NOMO-1 (cell line): Measurements from ENCODE around the gene TBXAS1.
A peak's percentile ranks its signal among the peaks of the same experiment; 100 is the strongest.
"Not testable (repeated sequence)": the region's sequence is repeated elsewhere in the genome, so short reads cannot be mapped to it uniquely, and the experiment has no call there.

Source experiments
- DNase-seq, 2 experiments: peaks; one replicate each; lab custom pipeline; 2025; ENCODE audit not compliant: unreplicated experiment in 2 of 2; lab: John Stamatoyannopoulos, UW

Gene TBXAS1

DNA sequence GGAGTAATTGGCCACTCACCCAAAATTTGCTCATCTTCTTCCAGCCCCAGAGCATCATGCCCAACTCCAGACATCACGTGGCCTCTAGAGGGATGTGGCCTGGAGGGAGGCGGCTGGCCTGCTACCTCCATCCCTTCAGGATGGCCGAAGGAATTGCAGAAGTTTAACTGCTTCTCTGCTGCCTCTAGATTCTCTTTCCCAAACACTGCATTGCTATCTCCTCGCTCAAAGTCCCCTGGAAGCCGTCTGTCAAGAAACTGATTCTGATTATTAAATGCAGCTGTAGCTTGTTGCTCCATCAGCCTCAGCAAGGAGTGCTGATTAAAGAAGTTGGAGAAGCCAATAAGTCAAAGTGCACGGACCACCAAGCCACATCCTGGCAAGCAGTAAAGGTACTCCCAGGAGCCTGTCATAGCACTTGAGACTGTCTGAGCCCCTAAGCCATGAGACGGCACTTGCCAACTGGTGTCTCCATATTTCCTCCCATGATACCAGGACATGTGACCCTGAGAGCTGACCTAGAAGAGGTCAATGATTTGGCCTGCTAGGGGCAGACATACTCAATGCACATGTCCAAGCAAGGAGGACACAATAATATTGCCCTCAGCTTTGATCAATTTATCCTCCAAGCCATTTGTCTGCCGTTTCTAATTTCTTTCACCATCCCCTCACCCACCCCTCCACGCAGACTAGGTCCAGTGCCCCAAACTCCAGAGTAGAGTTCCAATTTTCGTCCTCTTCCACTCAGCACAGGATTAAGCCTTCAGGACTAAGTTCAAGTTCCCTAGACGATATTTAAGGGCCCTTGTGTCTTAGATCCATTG, 84.2 kb downstream of the TBXAS1 start:
- no peak for DNase-seq

DNA sequence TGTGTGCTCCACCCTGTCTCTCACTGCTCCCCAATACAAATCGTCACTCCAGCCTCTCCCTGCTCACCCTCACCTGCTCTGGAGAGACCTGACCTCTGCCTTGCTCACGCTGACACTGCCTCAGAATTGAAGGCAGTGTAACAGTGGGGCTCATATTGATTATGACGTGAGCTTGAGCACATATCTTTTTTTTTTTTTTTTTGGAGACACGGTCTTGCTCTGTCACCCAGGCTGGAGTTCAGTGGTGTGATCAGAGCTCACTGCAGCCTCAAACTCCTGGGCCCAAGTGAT, 84.7 kb downstream of the TBXAS1 start:
- DNase-seq: no peak

DNA sequence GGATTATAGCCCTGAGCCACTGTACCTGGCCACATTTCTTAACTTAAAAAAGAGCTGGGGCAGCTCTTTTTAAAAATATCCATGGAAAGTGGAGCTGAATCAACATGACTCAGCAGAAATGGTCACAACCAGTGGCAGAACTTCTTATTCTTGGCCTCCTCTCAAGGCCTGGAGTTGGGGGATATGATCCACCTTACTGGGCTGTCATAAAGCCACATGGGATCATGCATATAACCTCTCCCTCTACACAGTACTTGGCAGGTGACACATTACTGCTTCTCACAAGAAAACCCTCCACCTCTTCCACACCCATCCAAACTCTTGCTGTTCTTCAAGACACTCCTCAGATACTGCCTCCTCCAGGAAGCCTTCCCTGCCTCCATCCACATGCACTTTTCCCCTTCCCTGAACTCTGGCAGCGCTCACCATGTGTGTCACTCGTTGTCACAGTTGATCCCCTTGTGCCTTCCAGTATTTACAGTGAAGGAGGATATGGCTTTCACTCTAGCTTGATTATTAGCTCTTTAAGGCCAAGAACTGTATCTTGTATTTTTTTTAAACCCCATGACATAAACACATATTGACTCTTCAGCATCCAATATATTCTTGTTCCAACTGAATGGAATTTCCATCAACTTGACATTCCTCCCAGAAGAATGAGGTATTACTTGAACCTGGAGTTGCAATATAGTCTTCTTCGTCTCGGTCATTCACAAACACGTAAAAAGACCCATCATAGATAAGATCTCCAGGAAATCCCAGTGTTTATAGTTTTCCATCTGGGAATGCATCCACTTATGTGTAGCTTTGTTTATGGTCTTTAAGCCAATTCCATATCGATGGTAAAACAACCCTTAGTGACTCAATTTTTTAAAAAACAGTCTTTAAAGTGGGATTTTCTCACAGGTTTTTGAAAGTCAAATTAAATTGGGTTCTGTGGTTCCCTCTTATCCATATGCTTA, 85.5 kb downstream of the TBXAS1 start:
- no peak for DNase-seq

DNA sequence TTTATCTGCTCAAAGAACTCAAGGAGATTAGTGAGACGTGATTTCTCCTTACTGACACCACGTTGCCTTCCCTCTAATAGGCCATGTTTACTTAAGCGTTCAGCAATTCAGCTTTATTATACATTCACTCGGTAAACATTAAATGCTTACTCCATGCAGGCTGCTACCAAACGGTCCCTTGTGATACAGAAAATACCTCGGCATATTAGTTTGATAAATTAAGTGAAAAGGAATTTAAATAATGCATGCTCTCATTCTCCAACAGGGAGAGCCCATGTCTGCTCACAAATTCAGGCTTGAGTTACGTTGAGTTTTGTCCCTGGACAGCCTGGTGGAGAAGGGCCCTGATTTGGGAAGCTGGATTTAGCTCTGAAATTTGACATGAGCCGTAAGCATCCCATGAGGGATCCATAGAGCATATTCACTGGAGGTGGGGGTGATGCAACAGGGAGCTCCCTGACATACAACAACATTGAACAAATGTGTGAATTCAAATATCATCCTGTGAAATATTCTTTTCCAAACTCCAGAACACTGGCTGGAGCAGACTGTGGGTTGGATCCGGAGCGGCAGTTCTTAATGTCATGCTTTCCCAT, 86.3 kb downstream of the TBXAS1 start:
- DNase-seq: no peak

DNA sequence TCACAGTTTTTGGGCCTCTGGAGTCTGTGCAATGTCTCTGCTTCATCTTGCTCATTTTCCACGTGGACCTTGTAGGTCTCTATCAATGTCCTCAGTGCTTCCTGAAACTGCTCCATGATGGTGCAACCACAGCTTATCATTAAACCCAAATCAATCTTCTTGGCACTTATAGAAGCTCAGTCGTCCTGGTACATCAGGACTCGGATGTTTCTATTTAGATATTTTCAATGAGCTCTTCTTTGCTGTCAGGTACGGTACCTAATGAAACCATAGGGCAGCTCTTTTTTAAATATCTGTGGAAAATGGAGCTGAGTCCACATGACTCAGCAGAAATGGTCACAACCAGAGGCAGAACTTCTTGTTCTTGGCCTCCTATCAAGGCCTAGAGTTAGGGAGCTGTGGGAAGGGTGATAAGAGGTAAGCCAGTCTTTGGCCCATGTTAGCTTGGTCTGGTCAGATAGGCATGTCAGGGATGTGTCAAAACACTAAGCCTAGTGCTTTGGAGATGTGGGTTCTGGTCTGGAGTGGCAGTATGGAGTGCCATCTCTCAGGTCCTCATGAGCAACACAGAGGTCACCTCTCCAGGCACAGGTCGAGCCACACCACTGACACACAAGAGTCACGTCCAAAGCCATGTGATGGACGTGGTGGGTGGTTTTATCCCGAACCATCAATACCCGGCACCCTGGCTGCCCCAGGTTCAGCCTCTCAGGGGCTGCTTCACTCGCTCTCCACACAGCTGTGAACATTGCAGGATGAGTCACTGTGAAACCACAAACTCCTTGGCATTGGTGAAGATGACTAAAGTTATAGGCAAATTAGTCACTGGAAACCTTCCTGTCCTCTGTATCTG, 87.0 kb downstream of the TBXAS1 start:
- peak; percentile 27 to 72 for DNase-seq

DNA sequence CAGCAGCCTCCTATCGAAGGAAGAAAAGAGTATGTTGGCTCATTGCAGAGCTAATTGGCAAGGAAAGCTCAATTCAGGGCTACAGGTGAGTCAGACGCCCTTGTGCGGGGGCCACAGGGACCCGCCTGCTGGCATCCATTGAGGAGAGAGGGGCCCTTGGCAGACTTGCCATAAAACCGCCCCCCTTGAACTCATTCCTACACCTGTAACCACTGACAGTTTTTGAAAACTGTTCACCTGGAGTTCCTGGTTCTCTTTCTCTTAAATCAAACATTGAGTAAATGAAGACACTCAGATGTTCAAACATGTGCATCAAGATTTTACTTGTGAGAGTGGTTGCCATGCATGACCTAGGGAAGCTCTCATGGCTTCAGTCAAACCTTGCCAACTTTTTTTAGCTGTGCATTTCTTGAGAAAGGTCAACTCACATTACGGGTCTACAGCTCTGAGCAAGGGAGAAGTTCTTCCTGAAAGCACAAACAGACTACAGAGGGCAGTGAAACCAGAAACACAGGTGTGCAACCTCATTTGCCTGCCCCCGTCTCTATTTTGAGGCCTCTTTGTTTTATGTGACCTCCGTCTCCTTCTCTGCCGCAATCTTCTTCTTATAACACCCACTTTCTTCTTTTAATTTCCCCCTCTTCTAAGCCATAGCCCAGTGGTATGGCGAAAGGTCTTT, 87.8 kb downstream of the TBXAS1 start:
- DNase-seq: no peak

DNA sequence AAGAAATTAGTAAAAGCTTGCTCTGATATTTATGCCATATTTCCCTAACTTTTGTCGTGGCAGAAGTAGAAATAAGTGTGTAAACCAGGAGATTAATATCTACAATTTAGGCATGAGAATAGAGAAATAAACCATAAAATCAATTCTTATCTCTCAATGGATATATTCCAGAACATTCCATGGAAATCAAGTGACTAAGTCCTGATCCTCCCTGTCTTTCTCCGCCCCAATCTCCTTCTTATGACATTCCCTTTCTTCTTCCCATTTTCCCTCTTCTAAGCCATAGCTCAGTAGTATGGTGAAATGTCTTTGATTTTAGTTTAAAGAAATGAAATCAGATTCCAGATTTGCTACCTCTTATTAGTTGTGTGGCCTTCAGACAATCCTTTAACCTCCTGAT, 88.8 kb downstream of the TBXAS1 start:
- DNase-seq: no peak

DNA sequence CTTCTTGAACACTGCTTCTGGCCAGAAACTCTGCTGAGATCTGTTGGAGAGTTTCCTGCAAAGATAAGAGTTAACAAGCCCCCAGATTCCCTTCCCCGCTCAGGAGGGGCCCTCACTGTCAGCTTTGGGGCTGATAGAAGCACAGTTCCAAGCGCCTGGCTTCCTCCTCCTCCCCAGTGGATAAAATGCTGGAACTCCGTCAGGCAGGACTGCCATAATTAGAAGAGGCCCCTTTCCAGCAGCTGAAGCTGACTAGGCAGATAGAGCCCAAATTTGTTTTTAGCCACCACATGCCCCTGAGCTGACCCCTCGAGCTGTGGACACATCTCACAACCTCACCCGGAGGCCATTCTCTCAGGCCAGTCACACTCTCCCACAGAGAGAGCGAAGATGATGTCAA, 89.4 kb downstream of the TBXAS1 start:
- no peak for DNase-seq

DNA sequence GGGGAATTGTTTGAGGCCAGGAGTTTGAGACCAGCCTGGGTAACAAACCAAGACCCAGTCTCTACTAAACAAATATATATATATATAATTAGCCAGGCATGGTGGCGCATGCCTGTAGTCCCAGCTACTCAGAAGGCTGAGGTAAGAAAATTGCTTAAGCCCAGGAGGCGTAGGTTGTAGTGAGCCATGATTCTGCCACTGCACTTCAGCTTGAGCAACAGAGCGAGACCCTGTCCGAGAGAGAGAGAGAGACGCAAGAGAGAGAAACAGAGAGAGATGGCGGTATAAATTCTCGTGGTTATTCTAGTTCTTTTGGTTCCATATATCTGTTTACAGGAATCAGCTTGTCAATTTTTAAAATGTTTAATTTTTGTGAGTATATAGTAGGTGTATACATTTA, 94.0 kb downstream of the TBXAS1 start:
- no peak for DNase-seq

DNA sequence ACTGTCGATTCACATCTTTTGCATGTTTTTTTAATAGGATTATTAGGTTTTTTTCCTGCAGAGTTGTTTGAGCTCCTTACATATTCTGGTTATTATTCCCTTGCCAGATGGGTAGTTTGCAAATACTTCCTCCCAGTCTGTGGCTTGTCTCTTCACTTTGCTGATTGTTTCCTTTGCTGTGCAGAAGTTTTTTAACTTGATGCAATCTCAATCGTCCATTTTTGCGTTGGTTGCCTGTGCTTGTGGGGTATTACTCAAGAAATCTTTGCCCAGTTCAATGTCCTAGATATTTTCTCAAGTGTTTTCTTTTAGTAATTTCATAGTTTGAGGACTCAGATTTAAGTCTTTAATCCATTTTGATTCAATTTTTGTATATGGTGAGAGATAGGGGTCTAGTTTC, 95.4 kb downstream of the TBXAS1 start:
- no peak for DNase-seq

DNA sequence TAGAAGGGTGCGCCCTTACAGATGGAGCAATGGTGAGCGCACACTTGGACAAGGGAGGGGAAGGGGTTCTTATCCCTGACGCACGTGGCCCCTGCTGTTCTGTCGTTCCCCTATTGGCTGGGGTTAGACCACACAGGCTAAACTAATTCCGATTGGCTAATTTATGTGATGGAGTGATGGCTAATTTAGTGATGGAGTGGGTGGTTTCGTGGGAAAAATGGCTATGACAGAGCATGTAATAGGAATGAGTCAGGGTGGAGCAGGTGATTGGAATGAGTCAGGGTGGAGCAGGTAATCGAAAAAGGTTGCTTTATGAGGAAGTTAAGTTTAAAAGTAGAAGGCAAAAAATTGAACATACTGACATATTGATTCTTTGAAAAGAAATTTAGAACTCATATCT, 100.2 kb downstream of the TBXAS1 start:
- DNase-seq: not testable (repeated sequence)

DNA sequence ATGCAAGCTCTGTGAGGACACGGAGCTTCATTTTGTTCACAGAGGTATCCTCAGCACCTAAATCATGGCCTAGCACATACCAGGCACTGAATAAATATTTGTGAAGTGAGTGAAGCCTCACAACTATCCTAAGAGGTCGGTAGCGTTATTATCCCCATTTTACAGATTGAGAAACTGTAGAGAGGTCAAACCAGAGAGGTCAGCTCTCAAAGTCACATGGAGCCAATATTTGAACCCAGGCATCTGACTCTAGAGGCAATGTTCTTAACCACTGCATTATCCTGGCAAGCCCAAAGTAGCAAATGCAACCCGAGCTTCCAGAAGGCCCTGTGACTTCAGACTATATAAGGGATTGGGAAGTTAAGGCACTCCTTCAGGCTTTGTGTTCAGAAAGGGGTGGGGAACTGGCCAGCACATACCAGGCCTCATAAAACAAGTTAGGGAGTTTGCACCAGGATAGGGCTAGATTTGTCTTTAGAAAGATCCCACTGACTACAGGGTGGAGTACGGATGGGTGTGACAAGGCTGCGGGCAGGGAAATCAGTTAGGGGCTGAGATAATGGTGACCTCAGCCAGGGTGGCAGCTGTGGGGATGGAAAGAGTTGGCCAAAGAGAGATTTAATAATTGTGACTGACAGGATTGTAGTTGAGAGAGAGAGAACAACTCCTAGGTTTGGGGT, 101.4 kb downstream of the TBXAS1 start:
- no peak for DNase-seq

DNA sequence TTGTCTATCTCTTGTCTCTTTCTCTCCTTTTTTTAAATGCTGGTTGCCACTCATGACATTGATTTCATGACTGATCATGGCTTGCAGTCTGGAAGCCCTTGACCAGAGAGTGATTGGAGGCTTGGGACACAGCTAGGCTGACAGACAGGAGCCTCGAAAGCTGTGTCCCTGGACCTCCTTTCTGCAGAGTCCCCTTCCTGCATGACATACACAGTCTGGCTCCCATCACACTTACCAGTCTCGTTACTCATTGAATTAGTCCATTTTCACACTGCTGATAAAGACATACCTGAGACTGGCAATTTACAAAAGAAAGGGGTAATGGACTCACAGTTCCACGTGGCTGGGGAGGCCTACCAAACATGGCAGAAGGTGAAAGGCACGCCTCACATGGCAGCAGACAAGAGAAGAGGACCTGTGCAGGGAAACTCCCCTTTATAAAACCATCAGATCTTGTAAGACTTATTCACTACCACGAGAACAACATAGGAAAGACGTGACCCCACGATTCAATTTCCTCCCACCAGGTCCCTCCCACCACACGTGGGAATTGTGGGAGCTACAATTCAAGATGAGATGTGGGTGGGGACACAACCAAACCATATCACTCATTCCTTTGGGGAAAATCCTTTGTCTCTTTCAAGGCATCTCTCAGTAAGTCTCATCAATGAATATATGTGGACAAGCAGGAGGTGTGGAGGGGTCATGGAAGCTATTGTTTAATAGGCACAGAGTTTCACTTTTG, 102.3 kb downstream of the TBXAS1 start:
- DNase-seq: no peak

DNA sequence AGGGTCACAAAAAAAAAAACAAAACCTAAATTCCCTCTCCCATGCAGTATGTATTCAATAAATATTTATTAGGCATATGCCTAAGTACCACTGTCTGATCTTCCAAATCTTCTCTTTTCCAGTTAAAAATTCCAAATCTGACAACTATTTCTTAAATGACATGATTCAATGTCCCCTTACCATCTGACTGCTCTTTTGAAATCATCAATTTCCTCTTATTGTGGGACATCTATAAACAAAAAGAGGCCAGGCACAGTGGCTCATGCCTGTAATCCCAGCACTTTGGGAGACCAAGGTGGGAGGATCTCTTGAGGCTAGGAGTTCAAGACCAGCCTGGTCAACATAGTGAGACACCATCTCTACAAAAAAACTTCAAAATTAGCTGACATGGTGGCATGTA, 103.5 kb downstream of the TBXAS1 start:
- DNase-seq: no peak

DNA sequence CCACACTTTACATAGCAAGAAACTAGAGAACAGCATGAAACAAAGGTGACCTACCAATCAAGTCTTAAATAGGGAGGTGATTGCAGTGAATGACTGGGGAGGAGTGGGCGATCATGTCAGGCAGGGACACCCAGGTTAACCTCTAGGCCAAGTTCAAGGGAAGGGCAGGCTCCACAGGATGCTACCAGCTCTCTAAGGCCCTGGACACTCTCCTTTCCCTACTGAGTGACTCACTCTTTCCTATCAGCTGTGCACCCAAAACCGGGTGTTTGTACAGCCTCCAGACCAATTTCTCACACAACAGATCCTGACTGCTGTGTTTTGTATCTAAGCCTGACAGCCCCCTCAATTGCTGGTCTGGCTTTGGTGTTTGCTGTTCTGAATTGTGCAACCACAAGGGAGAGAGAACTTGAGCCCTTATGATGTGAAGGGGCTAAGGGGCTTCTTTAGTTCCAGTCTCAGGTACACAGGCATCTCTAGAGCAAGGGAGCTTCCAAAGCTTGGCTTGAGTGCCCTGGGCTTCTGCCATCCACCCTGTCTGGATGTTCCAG, 107.8 kb downstream of the TBXAS1 start:
- peak in 1 of 2 experiments; percentile 0 for DNase-seq

DNA sequence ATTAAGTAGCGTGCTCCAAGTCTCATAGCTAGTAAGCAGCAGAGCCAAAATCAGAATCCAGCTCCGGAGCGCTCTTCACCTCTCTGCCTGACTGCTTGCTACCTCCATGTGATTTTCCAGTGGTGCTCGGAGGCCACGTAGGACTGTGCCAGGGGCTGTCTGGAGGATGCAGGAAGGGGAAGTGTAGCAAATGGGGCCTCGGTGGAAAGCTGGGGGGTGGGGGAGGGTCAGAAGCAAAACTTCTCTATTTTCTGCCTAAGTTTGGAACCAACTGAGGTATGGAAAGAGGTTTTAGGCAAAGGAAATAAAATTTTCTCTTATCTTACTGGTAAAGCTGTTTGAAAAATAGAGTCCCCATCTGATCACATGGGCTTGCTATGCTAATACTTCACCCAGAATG, 108.7 kb downstream of the TBXAS1 start:
- peak; percentile 1 to 5 for DNase-seq

DNA sequence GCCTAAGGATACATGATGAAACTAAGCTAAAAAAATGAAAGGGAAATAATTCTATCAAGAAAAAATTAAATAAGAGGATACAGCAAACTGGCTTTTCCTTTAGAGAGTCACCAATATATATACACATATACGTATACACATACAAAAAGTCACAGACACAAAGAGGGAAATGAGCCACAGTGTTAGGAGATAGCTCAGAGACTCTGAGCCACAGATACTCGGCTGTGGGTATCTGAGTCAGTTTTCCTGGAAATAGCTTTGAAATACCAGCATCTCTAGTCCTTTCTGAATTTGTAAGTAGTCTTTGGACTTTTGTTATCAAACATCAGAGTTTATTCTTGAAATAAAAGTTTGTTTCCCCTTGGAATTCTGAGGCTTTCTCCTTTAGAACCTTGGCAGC, 111.8 kb downstream of the TBXAS1 start:
- DNase-seq: no peak

DNA sequence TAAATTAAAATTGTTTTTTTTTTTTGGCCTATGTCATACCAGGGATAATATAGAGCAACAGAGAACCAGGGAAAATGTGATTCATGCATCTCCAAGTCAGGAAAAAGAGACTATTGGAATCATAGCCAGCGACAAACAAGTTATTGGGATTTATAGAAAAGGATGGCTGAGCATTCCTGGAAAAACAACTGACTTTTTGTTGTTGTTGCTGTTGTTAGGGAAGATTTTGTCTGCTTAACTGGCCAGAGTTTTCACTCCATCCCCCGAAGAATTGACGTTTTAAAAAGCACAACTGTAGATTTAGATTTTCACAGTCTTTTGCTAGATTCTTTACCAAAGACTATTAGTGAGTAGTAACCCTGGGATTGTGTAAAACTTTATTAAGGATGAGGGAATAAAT, 112.4 kb downstream of the TBXAS1 start:
- no peak for DNase-seq

DNA sequence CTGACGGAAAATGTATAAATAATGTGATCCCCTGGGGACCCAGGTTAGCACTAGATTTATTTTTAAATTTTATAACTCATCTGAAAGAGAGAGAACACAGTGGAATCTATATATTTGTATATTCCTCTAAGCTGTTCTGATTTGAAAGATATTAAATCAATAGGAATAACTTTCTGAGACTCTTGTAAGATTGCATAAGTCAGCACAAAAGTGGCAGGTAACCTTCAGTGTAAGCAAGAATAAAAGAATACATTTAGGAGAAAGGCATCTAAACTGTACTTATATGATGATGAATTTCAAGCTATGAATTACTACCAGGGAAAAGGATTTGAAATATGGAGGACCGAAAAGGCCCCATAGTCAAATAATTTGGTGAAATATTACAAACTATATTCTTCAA, 112.8 kb downstream of the TBXAS1 start:
- DNase-seq: no peak
